T-helper 2 cell treated with Interferon-gamma antibody and Interleukin-4, amounts not matched to agents 100 ng/mL and 5 ng/mL, for 36 hours (primary cell): ENCODE data around the gene LIM2. TPM values are rescaled to one million over a fixed set of nuclear protein-coding genes. Genes with fewer than 3 reads are reported as not detected.
"Not testable (repeated sequence)": the region's sequence is repeated elsewhere in the genome, so short reads cannot be mapped to it uniquely, and the experiment has no call there.

Experiments used
- intact Hi-C: fragments of 100-400 bp; cut with micrococcal nuclease; formaldehyde crosslinking; loops from one replicate; pipeline ENCODE4 v1.15.1; 2023
- total RNA-seq: library from RNA; stranded (reverse); gene quantifications from 2 replicates; pipeline ENCODE4 v1.2.3, GENCODE V29; 2022

Gene LIM2
- total RNA-seq, 1 donor from 2014 or later = 0.18 TPM

GRCh38 chr19:51397453-51397852 is 9.7 kb upstream of the LIM2 start:
- intact Hi-C loops = not testable (repeated sequence)

DNA sequence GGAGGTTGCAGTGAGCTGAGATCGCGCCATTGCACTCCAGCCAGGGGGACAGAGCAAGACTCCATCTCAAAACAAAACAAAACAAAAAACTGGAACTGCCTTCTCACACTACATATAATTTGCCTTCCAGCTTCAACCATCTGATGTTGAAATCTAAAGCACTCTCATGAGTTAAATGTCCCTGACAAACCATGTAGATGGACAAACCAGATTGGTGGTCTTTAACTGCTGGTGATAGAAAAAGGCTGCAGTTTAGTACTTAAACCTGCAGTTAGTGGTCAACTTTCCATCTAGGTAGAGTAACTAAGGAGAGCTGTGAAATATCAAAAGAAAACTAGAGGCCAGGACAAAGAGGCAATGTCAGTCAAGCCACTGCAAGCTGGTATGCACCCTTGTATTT is 8.4 kb upstream of the LIM2 start:
- intact Hi-C loops = no loop called here

GRCh38 chr19:51394050-51394836 is 6.5 kb upstream of the LIM2 start:
- intact Hi-C loops = loop anchor here (1.0 kb wide), 3 partner anchors 27 to 55 kb away; no protein-coding TSS in a partner anchor

- intact Hi-C loops = no loop called here
Observed at GRCh38 chr19:51392701-51393100, 4.9 kb upstream of the LIM2 start.

DNA sequence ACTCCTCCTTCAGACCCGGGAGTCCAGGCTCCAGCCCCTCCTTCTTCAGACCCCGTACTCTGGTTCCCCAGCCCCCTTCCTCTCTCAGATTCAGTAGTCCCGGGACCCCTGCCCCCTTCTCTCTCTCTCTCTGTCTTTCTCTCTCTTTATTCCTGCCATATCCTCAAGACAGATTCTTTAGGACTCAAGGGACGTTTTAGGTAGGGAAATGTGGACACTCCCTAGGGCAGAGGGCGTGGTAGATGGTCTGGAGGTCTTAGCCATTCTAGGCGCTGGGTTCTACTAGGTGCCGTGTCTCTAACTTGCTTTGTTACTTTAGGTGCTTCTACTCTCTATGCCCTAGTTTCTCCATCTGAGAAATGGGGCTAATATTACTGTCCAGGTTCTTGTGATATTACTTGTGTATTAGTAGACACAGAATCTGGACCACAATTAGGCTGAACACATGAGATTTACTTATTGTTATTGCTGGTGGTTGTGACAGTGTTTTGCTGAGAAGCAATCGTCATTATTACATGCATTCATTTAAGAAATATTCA is 3.4 kb upstream of the LIM2 start:
- intact Hi-C loops = no loop called here

GRCh38 chr19:51389143-51389542 is 1.4 kb upstream of the LIM2 start:
- intact Hi-C loops = no loop called here

DNA sequence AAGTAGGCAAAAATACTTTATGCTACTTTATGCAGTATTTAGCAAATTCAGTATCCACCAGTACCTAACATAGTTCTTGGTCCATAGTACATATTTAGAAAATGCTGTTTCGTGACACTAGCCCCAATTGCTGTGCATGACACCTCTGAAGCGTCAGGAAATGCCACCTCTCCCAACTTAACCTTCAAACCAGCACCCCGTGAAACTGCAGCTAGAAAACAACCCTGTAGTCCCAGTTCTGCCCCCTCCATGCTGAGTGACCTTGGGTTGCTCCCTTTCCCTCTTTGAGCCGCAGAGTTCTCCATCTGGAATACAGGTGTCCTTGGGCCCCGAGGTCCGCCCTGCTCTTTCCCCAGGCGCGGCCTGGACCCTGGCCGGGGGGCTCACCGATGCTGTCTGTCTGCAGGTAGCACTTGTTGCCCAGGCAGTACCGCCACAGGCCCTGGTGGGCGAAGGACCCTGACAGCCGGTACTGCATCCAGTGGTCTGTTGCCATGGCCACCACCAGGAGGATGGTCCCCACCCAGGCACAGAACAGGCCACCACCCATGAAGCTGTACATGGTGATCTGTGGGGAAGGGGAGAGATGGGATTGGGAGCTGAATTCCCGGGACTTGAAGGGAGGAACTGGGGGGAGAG is 773 bp downstream of the LIM2 start:
- intact Hi-C loops = no loop called here

GRCh38 chr19:51382004-51382403 is 5.8 kb downstream of the LIM2 start:
- intact Hi-C loops = no loop called here

DNA sequence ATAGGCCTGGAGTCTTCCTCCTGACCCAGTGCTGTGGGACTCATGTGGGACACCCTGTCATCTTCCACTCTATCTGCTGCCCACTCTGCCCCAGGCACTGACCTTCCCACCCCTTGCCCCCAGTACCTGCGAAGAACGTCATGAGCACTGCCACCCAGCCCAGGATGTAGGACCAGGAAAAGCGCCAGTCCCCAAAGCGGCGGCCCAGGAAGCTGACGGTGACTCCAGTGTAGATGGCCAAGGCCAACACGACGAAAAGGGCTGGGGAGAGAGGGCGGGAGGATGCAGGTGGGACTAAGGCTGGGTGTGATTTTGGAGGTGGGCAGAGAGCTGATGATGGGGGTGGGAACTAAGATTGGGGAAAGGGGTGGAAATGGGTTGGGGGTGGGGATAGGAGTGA is 7.4 kb downstream of the LIM2 start:
- intact Hi-C loops = no loop called here

GRCh38 chr19:51377422-51377821 is 10.4 kb downstream of the LIM2 start:
- intact Hi-C loops = no loop called here

GRCh38 chr19:51375504-51376221 is 12.1 kb downstream of the LIM2 start:
- intact Hi-C loops = no loop called here

- intact Hi-C loops = no loop called here
Observed at GRCh38 chr19:51372649-51373504, 14.9 kb downstream of the LIM2 start, which contains the start of gene NKG7. Gene NKG7, minus strand, starts transcription at chr19:51372654. Its CDS starts 119 bp downstream, at chr19:51372535.

DNA sequence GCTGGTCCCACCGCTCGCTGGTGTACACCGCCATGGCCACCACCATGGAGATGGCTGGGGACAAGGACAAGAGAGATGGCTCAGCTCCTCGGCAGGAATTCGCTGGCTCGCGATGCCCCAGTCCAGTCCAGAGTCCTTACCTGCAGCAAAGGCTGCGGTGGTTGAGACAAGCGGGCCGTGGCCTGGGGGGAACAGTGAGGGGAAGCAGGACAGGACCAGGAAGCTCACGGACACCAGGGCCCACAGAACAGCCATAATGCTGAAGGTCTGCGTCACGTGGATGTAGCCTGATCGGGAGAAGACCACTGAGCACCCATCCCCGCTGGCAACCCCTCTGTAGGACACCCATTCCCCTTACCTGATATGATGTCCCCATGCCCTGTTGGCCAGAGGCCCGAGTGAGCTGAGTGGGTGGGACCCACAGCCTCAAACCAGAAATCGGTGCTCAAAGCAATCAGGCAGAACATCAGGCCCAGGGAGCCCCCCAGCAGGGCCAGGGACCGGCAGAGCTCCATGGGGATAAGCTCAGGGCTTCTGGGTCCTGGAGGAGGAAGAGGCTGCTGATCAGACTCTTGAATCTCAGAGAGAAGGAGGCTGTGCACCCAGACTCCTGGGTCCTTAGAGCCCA is 15.6 kb downstream of the LIM2 start:
- intact Hi-C loops = no loop called here

GRCh38 chr19:51371186-51371690 is 16.5 kb downstream of the LIM2 start:
- intact Hi-C loops = no loop called here

DNA sequence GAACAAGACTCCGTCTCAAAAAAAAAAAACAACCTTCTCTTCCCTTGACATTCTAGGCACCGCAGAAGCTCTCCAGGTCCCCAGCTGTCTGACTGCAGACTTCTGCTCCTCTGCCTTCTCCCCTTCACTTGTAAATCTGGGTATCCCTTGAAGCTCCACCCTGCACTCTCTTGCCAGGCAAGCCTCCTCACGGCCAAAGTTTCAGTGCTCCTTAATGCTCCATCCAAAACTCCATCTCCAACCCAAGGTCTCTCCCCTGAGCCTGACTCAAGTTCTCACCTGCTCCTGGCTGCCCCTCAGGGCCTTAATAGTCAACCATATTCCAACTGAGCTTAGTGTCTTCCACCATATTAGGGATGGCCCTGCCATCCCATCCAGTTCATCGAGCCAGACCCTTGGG is 17.5 kb downstream of the LIM2 start:
- intact Hi-C loops = no loop called here

- intact Hi-C loops = no loop called here
Observed at GRCh38 chr19:51368366-51369282, 19.1 kb downstream of the LIM2 start, which contains the start of gene CLDND2. Gene CLDND2, minus strand, starts transcription at chr19:51369003. Its CDS starts 426 bp downstream, at chr19:51368577.

DNA sequence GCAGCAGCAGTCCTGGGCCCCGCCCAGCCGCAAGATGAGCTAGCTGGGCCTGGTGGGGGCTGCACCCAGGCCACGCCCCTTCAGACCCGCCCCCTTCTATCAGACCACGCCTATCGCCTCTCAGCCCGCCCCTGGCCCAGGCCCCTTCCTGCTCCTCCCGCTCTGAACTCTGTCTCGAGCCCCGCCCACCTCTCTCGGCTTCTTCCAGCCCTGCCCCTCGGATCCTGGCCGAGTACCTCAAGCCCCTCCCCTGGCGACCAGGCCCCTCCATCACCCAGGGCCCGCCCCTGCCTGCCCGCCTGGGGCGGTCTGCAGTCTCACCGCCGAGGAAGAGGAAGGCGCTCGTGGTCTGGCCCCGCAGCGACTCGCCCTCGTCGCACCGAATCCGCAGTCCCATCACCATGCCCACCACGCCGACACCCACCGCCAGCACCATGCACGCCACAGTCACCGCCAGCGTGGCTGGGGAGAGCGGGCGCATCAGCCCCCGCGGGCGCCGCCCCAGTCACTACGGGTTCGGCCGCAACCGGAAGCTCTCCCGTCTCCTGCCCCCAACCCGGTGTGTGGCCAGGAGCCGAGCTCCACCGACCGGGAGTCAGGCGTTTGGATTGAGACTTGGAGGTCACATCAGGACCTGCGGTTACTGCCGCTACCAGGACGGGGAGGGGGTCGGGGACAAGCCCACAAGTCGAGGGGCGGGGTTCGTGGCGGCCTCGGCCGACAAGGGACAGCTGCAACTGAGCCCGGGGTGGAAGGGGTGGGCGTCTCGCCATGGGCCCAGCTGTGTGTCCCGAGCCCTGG is 20.0 kb downstream of the LIM2 start:
- intact Hi-C loops = loop anchor here (1.0 to 2.0 kb wide), 4 partner anchors 12 to 73 kb away; no protein-coding TSS in a partner anchor

DNA sequence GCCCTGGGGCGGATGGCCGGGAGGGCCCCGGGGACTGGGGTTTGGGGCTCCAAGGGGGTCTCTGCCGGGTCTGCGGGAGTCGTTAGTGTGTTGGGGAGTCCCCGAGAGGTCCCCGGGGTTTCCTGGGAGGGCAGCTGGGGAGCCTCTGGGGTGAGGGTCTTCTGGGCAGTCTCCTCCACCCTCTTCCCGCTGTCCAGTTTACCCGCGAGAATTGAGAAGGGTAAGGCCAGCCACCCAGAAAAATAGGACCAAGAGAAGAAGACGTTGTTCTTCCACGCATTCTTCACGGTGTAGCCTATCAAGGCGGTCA is 20.6 kb downstream of the LIM2 start:
- intact Hi-C loops = loop anchor here (1.0 to 2.0 kb wide), 4 partner anchors 12 to 74 kb away; no protein-coding TSS in a partner anchor
